K562 (cell line): Measurements from ENCODE around the gene SIGLEC9. TPM values are rescaled to one million over a fixed set of nuclear protein-coding genes. Genes with fewer than 3 reads are reported as not detected.

Source experiments
- ATAC-seq: fragments of 200-7000 bp; cut with Tn5 transposase; 3 replicates; pipeline ENCODE4 v1.9.1; 2020; ENCODE audit warnings: moderate library complexity
- BruUV-seq: library from RNA; stranded (reverse); fragments of 400-500 nt; replicated peaks from 2 replicates; lab custom pipeline; 2021; lab: Mats Ljungman, UMichigan
- CTCF ChIA-PET: fragments of 300-600 bp; formaldehyde crosslinking; extraction: SDS; loops from one replicate; lab custom pipeline; 2021; ENCODE audit warnings: low intra/inter-chr PET ratio; lab: Yijun Ruan, JAX
- POLR2A ChIA-PET: fragments of 300-600, 350-650 bp; sonication (Branson Sonifier 250); formaldehyde crosslinking; extraction: SDS; loops from one replicate; lab custom pipeline; 2021; ENCODE audit warnings: antibody characterized with exemption, inconsistent platforms; lab: Yijun Ruan, JAX
- DNase-seq, 4 experiments: peaks; one replicate each; pipeline versions ENCODE4 v3.0.0 to v3.0.0-alpha.2; 2011 to 2018; ENCODE audit warnings: low spot score in 3 of 4, mixed read lengths in 3 of 4; ENCODE audit errors: extremely low read depth in 1 of 4
- FAIRE-seq: peaks from 2 replicates; lab custom pipeline; 2011; peaks lifted over from hg19 to GRCh38; lab: Jason Lieb, UNC
- H2AFZ ChIP-seq: 2 replicates; pipeline ENCODE4 v1.6.0; 2011; ENCODE audit warnings: low read depth, low read length, control low read depth, inconsistent platforms
- H3K27ac ChIP-seq: fragments of 200-600 bp; 3 replicates; pipeline ENCODE4 v1.8.0; 2011; ENCODE audit warnings: low read depth, mild to moderate bottlenecking, control low read depth, inconsistent platforms, low read length, moderate library complexity, mixed read lengths; ENCODE audit errors: extremely low read depth
- H3K27me3 ChIP-seq, 2 experiments: fragments of 300-600 bp in 1 of 2; 2 replicates in 1 of 2; 3 replicates in 1 of 2; pipeline versions ENCODE4 v1.6.0 to v1.8.0; 2011; ENCODE audit warnings: inconsistent platforms in 2 of 2, low read length in 2 of 2, mild to moderate bottlenecking in 1 of 2, mixed read lengths in 1 of 2, moderate library complexity in 1 of 2; ENCODE audit not compliant: control insufficient read depth in 2 of 2, insufficient read depth in 2 of 2
- H3K36me3 ChIP-seq: fragments of 300-600 bp; 3 replicates; pipeline ENCODE4 v1.8.0; 2011; ENCODE audit warnings: mild to moderate bottlenecking, low read length, inconsistent platforms; ENCODE audit not compliant: control insufficient read depth, insufficient read depth
- H3K4me1 ChIP-seq, 2 experiments: fragments of 200-600 bp in 1 of 2; replicated peaks in 1 of 2; 2 replicates in 1 of 2; 3 replicates in 1 of 2; pipeline versions ENCODE4 v1.5.1 to v1.8.0; 2011; ENCODE audit warnings: inconsistent platforms in 2 of 2, low read length in 2 of 2, mild to moderate bottlenecking in 1 of 2, mixed read lengths in 1 of 2, moderate library complexity in 1 of 2; ENCODE audit not compliant: control insufficient read depth in 2 of 2, insufficient read depth in 2 of 2
- H3K4me2 ChIP-seq: 2 replicates; pipeline ENCODE4 v1.6.1; 2011; ENCODE audit warnings: low read length, control low read depth, inconsistent platforms, mixed read lengths; ENCODE audit not compliant: insufficient read depth
- H3K4me3 ChIP-seq: fragments of 200-600 bp; sonication (generic), shearing (Covaris generic); 2 replicates; pipeline ENCODE4 v1.5.1; 2016; ENCODE audit warnings: control low read depth, inconsistent platforms
- H3K79me2 ChIP-seq: fragments of 200-600 bp; 3 replicates; pipeline ENCODE4 v1.8.0; 2011; ENCODE audit warnings: low read length, inconsistent platforms; ENCODE audit not compliant: control insufficient read depth, insufficient read depth
- H3K9ac ChIP-seq, 2 experiments: 2 replicates each; pipeline versions ENCODE4 v1.6.0 to v1.6.1; 2011; ENCODE audit warnings: low read depth in 2 of 2, low read length in 2 of 2, control low read depth in 1 of 2, inconsistent platforms in 1 of 2, mild to moderate bottlenecking in 1 of 2, mixed read lengths in 1 of 2; ENCODE audit not compliant: insufficient read depth in 1 of 2
- H3K9me1 ChIP-seq: one replicate; pipeline ENCODE4 v1.6.0; 2011; ENCODE audit warnings: inconsistent platforms, mild to moderate bottlenecking, low read length, moderate library complexity; ENCODE audit not compliant: control insufficient read depth, insufficient read depth
- H3K9me3 ChIP-seq: replicated peaks from 2 replicates; pipeline ENCODE4 v1.5.1; 2011; ENCODE audit warnings: low read depth, low read length, inconsistent platforms; ENCODE audit not compliant: control insufficient read depth, insufficient read depth
- H4K20me1 ChIP-seq: replicated peaks from 2 replicates; pipeline ENCODE4 v1.6.1; 2011; ENCODE audit warnings: low read length, inconsistent platforms, mixed read lengths; ENCODE audit not compliant: control insufficient read depth, insufficient read depth
- BMI1 ChIP-seq: fragments of 150-350 bp; IDR thresholded peaks from 2 replicates; pipeline ENCODE4 v1.6.1; 2014; ENCODE audit warnings: low read length
- ETV5 ChIP-seq: sonication (generic); formaldehyde crosslinking; IDR thresholded peaks from 2 replicates; pipeline ENCODE4 v1.4.0; 2020; ENCODE audit warnings: low read depth, mild to moderate bottlenecking, missing genetic modification reagents
- HDAC2 ChIP-seq: fragments of 450-650 bp; IDR thresholded peaks from 2 replicates; pipeline ENCODE4 v1.6.1; 2016; ENCODE audit warnings: mild to moderate bottlenecking
- MIER1 ChIP-seq: fragments of 450-650 bp; IDR thresholded peaks from 2 replicates; pipeline ENCODE4 v1.6.1; 2016; ENCODE audit warnings: antibody characterized with exemption, mild to moderate bottlenecking, low read depth
- NFYB ChIP-seq: IDR thresholded peaks from 2 replicates; pipeline ENCODE4 v1.6.1; 2011; ENCODE audit warnings: mild to moderate bottlenecking, moderate library complexity; ENCODE audit not compliant: insufficient read length; ENCODE audit errors: extremely low read depth
- ZNF23 ChIP-seq: fragments of 250-450 bp; sonication (Bioruptor Pico); IDR thresholded peaks from 2 replicates; pipeline ENCODE4 v1.4.0; 2020; ENCODE audit warnings: mild to moderate bottlenecking
- WGBS: fragments of 100-300 bp; shearing (Covaris generic); methylation state at CpG from one replicate; pipeline ENCODE4 v1.1.6; 2016; ENCODE audit warnings: low coverage, mixed read lengths; ENCODE audit not compliant: insufficient coverage; ENCODE audit errors: missing lambda C conversion rate; 5-methylcytosine and 5-hydroxymethylcytosine counted together
- in situ Hi-C: fragments of 300-500 bp; cut with MboI; formaldehyde crosslinking; loops from 4 replicates; pipeline ENCODE4 v1.15.0; 2018; ENCODE audit warnings: inconsistent platforms, mixed read lengths
- intact Hi-C: fragments of 100-400 bp; cut with micrococcal nuclease; formaldehyde crosslinking; loops from 2 replicates; pipeline ENCODE4 v1.14.2; 2022
- polyA plus RNA-seq, 8 experiments: library from polyadenylated mRNA; depleted of rRNA in 4 of 8; stranded (reverse) in 5 of 8; unstranded in 3 of 8; fragments of >200 nt; fragmentation: Nextera tagmentation in 2 of 8; fragmentation: Illumina TruSeq in 1 of 8; extraction: Ambion mirVana in 2 of 8; extraction: Trizol in 1 of 8; gene quantifications; 2 replicates each; pipeline versions ENCODE4 v1.2.1 to v1.2.3, GENCODE V29; 2011 to 2014; ENCODE audit warnings: inconsistent platforms in 1 of 8, missing spikeins in 1 of 8
- total RNA-seq, 7 experiments: library from RNA; depleted of rRNA in 6 of 7; stranded (reverse); fragments of >200 nt in 6 of 7; fragmentation: Illumina TruSeq in 2 of 7; extraction: Trizol in 2 of 7; gene quantifications; 2 replicates each; pipeline versions ENCODE4 v1.2.1 to v1.2.3, GENCODE V29; 2011 to 2021; ENCODE audit warnings: low replicate concordance in 1 of 7
- TF ChIP-seq, protein P1 (sequence below): sonication (generic); formaldehyde crosslinking; IDR thresholded peaks from 2 replicates; pipeline ENCODE4 v1.8.0; 2022; ENCODE audit warnings: mild to moderate bottlenecking, missing genetic modification reagents

SIGLEC9 gene
- total and polyA plus RNA-seq, 9 of the 15 experiments (the other 6 are each of a cell fraction or from before 2014, with no cell fraction given) = 0.09 to 0.34 (median 0.22) TPM; not detected in 4

DNA sequence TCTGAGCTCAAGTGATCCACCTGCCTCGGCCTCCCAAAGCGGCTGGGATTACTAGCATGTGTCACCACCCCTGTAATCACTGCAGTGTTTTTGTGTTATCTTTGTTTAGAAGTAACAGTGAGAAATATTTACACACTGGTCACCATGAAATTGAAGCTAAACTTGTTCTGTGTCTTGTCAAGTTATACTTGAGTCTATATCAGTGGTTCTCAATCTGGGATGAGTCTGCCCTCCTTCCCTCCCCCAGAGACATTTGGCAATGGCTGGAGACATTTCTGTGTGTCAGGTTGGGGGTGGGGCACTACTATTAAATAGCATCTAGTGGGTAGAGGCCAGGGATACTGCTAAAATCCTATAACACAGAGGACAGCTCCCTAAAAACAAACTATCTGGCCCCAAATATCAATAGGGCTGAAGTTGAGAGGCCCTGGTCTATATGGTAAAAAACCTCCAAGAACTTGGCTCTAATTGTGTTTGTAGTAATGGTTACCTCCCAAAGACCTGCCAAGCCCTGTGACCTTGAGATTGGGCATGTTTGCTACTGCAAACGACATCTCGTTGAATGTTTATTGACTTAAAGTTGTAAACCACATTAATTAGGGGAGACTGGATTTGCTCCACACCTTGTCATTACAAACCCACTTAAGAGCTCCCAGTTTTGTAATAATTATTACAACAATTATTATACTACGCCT, 23.4 kb upstream of the SIGLEC9 start (continued):
- TF ChIP-seq, protein P1, sequence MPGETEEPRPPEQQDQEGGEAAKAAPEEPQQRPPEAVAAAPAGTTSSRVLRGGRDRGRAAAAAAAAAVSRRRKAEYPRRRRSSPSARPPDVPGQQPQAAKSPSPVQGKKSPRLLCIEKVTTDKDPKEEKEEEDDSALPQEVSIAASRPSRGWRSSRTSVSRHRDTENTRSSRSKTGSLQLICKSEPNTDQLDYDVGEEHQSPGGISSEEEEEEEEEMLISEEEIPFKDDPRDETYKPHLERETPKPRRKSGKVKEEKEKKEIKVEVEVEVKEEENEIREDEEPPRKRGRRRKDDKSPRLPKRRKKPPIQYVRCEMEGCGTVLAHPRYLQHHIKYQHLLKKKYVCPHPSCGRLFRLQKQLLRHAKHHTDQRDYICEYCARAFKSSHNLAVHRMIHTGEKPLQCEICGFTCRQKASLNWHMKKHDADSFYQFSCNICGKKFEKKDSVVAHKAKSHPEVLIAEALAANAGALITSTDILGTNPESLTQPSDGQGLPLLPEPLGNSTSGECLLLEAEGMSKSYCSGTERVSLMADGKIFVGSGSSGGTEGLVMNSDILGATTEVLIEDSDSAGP = no peak
- TF ChIP-seq ETV5 = no peak
- TF ChIP-seq ZNF23 (CRISPR knock-in tag) = no peak
- no peak for TF ChIP-seq MIER1
- TF ChIP-seq HDAC2 = no peak
- TF ChIP-seq NFYB = no peak

DNA sequence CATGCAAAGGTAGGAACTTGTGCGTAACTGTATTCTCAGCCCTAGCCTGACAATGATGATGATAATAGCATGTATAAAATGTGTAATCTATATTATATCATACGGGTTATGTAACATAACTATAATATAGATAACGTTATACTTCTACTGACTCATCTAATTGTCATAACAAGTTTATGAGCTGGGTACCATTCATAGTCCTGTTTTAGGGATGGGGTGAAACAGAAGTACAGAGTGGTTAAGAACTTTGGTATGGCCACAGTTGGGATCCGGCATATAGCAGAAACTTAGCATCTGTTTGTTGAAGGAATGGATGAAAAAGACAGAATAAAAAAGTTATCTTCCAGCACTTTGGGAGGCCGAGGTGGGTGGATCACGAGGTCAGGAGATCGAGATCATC, 21.7 kb upstream of the SIGLEC9 start:
- TF ChIP-seq BMI1 = no peak
- ChIA-PET CTCF (no interaction called here), POLR2A (interaction anchor here (1.0 kb wide), 1 partner anchor 9 kb away, joined by 3 read pairs; no protein-coding TSS in a partner anchor)
- BruUV-seq = no TSS peak
- ATAC-seq (no peak), FAIRE-seq (no peak), DNase-seq (no peak)
- no peaks in the 10 kb centered on the region for H3K9me3 ChIP-seq
- 94% methylated on average over 7 of the region's 7 CpGs for WGBS
- H4K20me1 ChIP-seq = no peaks in the 10 kb centered on the region
- H3K4me3 ChIP-seq = no peak overlapping the region
- no peaks in the 10 kb centered on the region for H3K27me3 ChIP-seq
- peaks cover 43% of the 10 kb centered on the region; the same call in 2 of the 3 replicates for H3K36me3 ChIP-seq
- no peak overlapping the region for H3K9ac ChIP-seq
- H3K9me1 ChIP-seq = no peaks in the 10 kb centered on the region
- no peak overlapping the region for H3K27ac ChIP-seq
- in situ Hi-C loops = no loop called here
- no peak overlapping the region for H3K4me2 ChIP-seq
- H3K79me2 ChIP-seq = peaks cover 31% of the 10 kb centered on the region
- H3K4me1 ChIP-seq = peaks cover 6 to 16% of the 10 kb centered on the region in 2 experiments; a peak in 3 of 5 replicates
- no peak overlapping the region for H2AFZ ChIP-seq
- intact Hi-C loops = no loop called here
